ENCODE measurements around the gene ROGDI. TPM values are rescaled to one million over a fixed set of nuclear protein-coding genes. Genes with fewer than 3 reads are reported as not detected.
"Not testable (repeated sequence)": the region's sequence is repeated elsewhere in the genome, so short reads cannot be mapped to it uniquely, and the experiment has no call there.

The ROGDI gene
- total RNA-seq, 1 experiment from 2014 or later: 2.9 TPM

DNA sequence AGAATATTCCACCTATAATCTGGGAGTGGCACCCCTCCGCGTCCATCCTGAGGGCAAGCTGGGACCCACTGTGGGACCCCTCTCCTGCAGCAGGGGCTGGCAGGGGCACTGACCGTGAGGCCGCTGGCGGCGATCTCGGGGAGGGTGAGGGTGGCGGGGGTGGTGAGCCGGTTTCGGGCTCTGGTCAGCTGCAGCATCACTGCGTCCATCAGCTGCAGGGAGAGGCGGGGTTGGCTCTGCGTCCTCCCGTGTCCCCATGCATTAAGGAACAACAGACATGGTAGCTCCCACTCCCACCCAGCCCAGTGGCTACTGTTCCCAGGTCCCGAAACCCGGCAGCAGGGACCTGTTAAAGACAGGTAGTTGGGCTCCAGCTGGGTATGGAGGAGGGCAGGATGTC, 4.0 kb downstream of the ROGDI start:
- no peak for DNase-seq (ENCODE audit: low read depth, low spot score)
- in situ Hi-C loops (cut with HindIII; ENCODE audit: low pct_unique_long_range_greater_than_20kb, low sequenced_read_pairs): no loop called here

DNA sequence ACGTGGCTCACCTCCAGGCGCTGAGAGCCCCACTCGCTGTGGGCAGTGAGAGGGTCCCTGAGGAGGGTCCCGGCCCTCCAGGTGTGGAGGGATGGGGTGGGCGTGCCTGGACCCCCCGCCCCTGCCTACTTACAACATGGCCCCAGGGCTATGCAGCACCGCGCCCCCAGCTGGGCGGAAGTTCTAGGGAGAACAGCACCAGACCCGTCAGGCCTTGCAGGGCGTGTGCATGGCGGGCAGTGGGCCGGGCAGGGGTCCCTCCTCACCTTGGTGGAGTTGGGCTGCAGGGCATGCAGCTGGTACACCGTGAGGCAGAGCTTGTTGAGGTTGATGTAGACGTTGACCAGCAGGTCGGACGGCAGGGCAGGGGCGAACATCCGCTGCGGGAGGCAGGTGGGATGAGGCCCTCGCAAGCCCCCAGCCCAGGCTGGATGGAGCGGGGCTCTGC, 4.6 kb downstream of the ROGDI start:
- in situ Hi-C loops (cut with HindIII; ENCODE audit: low pct_unique_long_range_greater_than_20kb, low sequenced_read_pairs): no loop called here
- no peak for DNase-seq (ENCODE audit: low read depth, low spot score)

DNA sequence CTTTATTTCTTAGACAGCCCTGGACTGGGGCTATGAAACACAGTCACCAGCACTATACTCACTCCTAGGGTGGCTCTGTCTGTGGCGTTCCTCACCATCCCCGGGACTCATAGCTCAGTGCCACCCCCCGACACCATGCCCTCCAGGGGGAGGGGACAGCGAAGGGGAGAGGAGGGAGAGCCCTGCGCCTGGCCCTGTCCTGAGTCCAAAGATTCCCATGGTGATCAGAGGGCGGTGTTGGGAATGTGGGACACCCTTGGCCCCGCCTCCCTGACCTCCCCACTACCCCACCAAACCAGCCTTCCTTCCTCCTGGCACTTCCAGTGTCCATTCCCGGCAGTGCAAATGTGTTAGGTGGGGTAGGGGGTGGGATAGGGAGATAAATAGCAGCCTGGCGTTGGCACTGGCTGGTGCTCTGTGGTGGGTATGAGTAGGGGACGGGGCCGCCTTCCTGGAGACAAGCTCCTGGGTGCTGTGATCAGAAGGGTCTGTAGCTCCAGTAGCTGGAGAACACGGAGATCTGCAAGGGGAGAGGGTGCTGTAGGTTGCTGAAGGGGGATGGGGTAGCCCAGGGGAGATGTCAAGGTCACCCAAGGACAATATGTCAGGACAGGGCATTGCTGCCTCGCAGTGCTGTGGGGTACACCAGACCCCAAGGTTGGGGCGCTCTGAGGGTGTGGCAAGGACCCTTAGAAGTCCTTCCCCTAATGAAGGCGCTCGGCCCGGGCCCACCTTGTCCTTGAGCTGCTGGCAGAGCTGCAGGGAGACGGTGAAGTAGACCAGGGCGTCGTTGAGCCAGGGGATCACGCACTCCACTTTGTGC, 5.2 kb downstream of the ROGDI start:
- DNase-seq (ENCODE audit: low read depth, low spot score): no peak
- in situ Hi-C loops (cut with HindIII; ENCODE audit: low pct_unique_long_range_greater_than_20kb, low sequenced_read_pairs): no loop called here

DNA sequence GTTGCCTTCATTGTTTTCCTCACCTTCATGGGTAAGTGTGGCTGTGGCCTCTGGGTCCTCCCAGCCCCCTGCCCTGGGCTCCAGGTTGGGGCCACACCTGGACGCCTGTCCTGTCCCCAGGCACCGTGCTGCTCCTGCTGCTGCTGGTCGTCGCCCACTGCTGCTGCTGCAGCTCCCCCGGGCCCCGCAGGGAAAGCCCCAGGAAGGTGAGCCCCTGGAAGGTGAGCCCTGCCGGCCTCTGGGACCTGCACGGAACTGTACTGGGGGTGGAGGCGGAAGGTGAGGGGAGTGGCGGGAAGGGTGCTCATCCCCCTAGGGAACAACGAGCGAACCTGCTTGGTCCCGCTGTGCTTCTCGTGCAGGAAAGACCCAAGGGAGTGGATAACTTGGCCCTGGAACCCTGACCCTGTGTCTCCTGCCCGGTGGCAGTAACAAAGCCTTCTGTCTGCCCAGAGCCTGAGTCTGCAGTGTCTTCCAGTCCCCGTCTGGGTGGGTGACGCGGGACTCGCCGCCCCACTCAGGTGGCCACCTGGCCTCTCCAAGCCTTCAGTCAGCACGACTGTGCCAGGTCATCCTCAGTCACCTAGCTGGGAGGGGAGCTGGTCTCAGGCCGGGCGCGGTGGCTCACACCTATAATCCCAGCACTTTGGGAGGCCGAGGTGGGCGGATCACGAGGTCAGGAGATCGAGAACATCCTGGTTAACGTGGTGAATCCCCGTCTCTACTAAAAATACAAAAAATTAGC, 6.4 kb downstream of the ROGDI start:
- in situ Hi-C loops (cut with HindIII; ENCODE audit: low pct_unique_long_range_greater_than_20kb, low sequenced_read_pairs): no loop called here
- DNase-seq (ENCODE audit: low read depth, low spot score): no peak

DNA sequence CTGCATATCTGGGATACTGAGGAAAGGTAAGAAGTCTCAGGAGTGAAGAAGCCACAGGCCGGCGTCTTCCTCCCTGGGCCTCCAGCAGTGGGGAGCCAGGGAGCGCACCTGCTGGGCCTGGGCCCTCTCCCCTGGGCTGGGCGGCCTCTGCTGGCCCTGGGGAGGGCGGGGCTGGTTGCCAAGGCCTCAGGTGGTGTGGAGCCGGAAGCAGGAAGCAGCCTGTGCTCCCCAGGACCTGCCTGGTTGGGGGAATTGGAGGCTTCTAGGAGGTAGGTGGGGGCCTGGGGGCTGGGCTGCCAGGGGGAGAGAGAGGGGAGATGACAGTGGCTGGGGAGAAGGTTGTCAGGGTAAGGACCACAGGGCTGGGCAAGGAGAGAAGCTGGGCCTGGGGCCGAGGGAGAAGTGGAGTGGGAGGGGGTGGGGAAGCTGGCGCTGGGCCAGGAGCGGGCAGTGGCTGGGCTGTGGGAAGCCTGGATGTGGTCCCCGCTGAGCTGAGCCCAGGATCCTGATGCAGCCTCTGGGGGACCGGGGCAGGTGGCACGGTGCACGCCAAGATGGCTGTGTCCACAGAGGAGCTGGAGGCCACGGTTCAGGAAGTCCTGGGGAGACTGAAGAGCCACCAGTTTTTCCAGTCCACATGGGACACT, 7.1 kb downstream of the ROGDI start, which contains the start of gene SMIM22:
Gene SMIM22, plus strand, starts transcription at position 189 of the 647 bp plus-strand sequence. Its CDS starts 366 bp downstream, at position 555.
- no peak for DNase-seq (ENCODE audit: low read depth, low spot score)
- in situ Hi-C loops (cut with HindIII; ENCODE audit: low pct_unique_long_range_greater_than_20kb, low sequenced_read_pairs): no loop called here

DNA sequence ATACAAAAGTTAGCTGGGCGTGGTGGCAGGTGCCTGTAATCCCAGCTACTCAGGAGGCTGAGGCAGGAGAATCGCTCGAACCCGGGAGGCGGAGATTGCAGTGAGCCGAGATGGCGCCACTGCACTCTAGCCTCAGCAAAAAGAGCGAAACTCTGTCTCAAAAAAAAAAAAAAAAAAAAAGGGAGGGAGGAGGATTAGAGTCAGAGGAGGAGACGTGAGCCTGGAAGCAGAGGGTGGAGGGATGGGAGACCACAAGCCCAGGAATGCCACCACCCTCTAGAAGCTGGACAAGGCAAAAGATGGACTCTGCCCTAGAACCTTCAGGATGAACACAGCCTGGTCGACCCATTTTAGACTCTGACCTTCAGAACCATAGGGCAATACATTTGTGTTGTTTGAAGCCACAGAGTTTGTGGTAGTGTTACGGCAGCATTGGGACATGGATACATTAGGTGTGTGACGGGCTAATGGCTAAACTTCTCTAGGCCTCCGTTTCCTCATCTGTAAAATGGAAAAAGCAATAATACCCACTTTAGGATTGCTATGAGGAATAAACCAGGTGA, 9.4 kb downstream of the ROGDI start:
- in situ Hi-C loops (cut with HindIII; ENCODE audit: low pct_unique_long_range_greater_than_20kb, low sequenced_read_pairs): no loop called here
- DNase-seq (ENCODE audit: low read depth, low spot score): no peak

DNA sequence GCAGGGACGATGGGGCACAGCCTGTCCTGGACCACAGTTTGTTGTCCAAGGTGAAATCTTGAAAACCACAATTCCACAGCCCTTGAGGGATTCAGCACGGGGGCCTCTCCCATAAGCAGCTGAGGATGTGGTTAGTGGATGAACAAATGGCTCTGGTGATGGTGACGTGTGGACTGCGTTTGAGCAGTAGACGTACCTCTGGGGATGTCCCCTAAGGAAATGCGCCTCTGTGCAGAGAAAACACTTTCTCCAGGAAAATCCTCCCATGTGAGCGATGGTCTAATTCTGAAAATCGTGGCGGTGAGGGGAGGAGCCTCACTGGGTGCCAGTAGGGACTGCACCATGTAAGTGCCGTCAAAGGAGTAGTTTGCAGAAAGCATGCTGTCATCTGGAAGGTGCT, 11.6 kb downstream of the ROGDI start:
- in situ Hi-C loops (cut with HindIII; ENCODE audit: low pct_unique_long_range_greater_than_20kb, low sequenced_read_pairs): no loop called here
- DNase-seq (ENCODE audit: low read depth, low spot score): no peak

DNA sequence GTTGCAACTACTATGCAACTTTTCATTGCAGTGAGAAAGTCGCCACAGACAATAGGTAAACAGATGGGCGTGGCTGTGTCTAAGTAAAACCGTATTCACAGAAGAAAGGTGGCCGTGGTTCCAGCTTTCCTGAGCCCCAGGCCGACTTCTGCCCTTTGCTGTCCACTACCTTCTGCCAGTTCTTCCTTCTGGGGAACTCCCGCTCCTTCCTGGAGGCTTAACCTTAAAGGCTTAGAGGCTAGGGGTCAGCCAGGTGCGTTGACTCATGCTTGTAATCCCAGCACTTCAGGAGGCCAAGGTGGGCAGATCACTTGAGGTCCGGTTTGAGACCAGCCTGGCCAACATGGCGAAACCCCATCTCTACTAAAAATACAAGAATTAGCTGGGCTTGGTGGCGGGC, 12.2 kb downstream of the ROGDI start:
- DNase-seq (ENCODE audit: low read depth, low spot score): no peak
- in situ Hi-C loops (cut with HindIII; ENCODE audit: low pct_unique_long_range_greater_than_20kb, low sequenced_read_pairs): no loop called here

DNA sequence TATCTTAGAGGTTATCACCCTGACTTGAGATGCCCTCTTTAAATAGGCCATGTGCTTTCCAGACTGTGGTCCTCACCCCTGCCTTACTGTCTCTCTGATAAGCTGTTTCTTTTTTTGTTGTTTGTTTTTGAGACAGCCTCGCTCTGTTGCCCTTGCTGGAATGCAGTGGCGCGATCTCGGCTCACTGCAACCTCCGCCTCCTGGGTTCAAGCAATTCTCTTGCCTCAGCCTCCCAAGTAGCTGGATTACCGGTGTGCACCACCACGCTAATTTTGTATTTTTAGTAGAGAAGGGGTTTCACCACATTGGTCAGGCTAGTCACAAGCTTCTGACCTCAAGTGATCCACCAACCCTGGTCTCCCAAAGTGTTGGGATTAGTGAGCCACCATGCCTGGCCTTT, 13.5 kb downstream of the ROGDI start:
- DNase-seq (ENCODE audit: low read depth, low spot score): no peak
- in situ Hi-C loops (cut with HindIII; ENCODE audit: low pct_unique_long_range_greater_than_20kb, low sequenced_read_pairs): no loop called here

DNA sequence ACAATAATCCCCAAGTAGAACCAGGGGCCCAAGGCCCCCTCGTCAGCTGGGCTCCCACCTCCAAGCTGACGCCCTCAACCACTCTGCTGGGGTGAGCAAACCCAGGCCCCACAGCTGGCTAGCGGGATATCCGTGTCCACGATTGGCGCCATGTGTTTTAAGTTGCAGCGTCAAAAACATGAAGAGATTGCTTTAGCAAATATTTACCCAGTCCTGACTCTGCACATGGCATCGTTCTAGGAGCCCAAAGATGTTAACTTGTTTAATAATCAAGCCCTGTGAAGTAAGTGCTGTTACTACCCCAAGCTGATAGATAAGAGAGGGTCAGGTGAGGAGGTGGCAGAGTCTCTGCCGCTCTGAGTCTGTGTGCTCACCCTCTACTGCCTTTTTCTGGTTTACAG, 13.9 kb downstream of the ROGDI start:
- in situ Hi-C loops (cut with HindIII; ENCODE audit: low pct_unique_long_range_greater_than_20kb, low sequenced_read_pairs): no loop called here

DNA sequence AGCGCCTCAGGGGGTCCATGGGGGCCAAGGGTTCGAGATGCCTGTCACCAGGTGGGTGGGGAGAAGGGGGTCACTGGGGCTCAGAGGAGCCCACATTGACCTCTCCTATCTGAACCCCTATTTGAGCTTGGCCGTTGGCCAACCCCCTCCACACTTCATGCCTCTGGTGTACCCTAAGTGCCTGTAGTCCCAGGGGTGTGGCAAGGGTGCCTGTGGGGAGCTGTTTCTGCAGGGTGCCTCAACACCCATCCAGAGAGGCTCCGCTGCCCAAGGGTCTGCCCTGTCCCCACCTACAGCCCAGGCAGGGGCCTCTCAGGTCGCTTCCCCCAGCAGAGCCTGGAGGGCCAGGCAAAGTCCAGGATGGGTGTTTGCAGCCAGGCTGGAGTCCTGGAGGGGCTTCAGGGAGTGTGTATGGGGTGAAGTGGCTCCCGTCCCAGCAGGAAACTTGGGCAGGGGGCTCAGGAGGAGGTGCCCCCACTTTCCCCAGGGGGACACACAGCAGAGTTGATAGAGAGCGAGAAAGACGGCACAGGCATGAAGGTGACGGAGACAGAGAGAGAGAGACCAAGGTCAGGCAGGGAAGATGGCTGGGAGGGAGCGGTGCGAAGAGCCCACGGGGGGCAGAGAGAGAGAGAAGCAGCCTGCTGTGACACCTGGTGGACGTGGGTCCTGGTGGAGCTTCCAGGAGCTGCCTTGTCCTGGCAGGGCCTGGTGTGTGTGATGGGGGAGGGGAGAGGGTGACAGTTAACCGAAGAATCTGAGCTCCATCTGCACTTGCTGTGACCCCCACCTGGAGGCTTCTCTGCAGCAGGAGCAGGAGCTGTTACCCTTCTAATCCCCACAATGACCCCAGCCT, 14.6 kb downstream of the ROGDI start, which contains the start of gene SEPTIN12:
Gene SEPTIN12, minus strand, starts transcription at position 719 of the 856 bp plus-strand sequence. Its CDS starts 700 bp downstream, at position 19.
- no peak for DNase-seq (ENCODE audit: low read depth, low spot score)
- in situ Hi-C loops (cut with HindIII; ENCODE audit: low pct_unique_long_range_greater_than_20kb, low sequenced_read_pairs): no loop called here

More for the DNA sequence above, 13.9 kb downstream of the ROGDI start:
- no peak for DNase-seq (ENCODE audit: low read depth, low spot score)

DNA sequence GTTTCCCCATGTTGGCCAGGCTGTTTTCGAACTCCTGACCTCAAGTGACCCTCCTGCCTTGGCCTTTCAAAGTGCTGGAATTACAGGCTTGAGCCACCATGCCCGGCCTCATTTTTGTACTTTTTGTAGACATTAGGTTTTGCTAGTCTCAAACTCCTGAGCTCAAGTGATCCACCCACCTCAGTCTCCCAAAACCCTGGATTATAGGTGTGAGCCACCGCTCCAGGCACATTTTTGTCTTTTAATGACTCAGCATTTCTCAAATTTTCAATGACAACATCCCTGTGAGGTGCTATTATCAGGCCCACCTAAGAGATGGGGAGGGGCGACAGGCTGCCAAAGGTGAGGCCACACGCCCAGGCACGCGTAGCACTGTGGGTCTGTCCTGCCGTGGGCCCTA, 15.4 kb downstream of the ROGDI start:
- DNase-seq (ENCODE audit: low read depth, low spot score): no peak
- in situ Hi-C loops (cut with HindIII; ENCODE audit: low pct_unique_long_range_greater_than_20kb, low sequenced_read_pairs): no loop called here

DNA sequence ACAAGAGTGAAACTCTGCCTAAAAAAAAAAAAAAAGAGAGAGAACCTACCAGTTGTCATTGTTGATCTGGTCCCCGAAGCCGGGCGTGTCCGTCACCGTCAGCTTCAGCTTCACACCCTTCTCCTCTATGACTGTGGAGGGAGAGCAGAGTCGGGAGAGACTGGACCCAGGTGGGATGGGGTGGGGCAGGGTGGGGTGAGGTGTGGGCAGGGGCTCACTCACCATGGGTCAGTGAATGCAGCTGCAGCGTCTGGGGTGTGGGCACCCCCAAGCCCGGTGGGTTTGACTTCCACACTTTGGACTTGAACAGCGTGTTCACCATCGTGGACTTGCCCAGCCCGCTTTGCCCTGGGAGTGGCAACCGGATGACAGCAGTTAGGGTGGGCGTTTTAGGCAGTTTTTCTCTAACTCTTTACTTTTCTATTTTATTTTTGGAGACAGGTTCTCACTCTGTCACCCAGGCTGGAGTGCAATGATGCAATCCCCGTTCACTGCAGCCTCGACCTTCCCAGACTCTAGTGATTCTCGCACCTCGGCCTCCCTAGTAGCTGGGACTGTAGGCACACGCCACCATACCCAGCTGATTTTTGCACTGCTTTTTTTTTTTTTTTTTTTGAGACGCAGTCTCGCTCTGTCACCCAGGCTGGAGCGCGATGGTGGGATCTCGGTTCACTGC, 16.5 kb downstream of the ROGDI start:
- in situ Hi-C loops (cut with HindIII; ENCODE audit: low pct_unique_long_range_greater_than_20kb, low sequenced_read_pairs): no loop called here
- DNase-seq (ENCODE audit: low read depth, low spot score): no peak

DNA sequence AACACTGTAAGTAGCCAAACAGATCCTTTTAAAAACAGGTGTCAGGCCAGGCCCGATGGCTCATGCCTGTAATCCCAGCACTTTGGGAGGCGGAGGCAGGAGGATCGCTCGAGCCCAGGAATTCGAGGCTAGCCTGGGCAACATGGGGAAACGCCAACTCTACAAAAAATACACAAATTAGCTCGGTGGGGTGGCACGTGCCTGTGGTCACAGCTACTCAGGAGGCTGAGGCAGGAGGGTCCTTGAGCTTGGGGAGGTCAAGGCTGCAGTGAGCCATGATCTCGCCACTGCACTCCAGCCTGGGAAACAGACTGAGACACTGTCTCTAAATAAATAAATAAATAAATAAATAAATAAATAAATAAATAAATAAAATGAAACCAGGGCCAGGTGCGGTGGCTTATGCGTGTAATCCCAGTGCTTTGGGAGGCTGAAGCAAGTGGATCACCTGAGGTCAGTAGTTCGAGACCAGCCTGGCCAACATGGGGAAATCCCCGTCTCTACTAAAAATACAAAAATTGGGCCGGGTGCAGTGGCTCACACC, 17.9 kb downstream of the ROGDI start:
- in situ Hi-C loops (cut with HindIII; ENCODE audit: low pct_unique_long_range_greater_than_20kb, low sequenced_read_pairs); DNase-seq (ENCODE audit: low read depth, low spot score): not testable (repeated sequence)

DNA sequence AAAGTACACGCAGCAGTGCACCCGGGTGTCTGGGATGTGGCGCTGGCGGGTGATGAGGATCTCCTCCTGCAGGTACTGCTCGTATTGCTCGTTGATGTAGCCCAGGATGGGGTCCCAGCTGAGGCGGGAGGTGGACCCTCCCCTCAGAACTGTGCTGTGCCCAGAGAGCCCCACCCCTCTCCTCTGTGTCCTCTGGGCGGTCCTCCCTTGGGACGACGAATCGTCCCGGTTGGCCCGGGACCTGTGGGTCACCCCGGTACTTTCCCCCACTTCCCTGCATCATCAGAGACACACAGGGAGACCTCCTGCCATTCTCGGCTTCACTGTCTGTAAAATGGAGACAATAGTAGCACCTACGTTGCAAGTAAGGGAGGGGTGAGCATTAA, 18.5 kb downstream of the ROGDI start:
- DNase-seq (ENCODE audit: low read depth, low spot score): no peak
- in situ Hi-C loops (cut with HindIII; ENCODE audit: low pct_unique_long_range_greater_than_20kb, low sequenced_read_pairs): no loop called here

DNA sequence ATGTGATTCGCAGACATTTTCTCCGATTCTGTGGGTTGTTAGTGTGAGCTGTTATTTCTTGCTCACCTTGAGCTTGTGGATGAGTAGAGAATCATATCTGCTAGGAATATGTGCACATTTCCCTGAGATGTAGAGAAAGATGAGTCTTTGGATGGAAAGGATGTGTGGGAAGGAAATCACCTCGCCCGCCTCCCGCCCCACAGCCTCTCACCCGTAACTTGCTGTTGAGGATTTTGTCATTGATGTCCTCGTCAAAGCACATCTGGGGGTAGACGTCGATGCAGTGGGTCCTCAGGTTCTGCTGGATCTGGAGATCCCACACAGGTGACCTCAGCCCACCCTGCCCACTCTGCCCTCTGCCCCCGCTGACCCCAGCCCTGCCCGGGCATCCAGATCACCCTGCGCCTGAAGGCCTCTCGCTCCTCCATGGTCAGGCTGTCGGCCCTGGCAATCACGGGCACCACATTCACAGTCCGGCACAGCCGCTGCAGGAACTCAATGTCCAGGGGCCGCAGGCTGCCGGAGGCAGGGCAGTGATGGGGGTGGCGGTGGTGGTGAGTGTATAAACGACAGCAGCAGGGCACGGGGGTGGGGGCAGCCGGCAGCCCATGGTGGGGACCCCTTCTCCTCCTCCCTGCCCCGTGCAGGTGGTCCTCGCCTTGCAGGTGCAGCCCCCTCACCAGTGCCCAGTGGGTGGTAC, 19.0 kb downstream of the ROGDI start:
- in situ Hi-C loops (cut with HindIII; ENCODE audit: low pct_unique_long_range_greater_than_20kb, low sequenced_read_pairs): no loop called here
- no peak for DNase-seq (ENCODE audit: low read depth, low spot score)

All from SK-MEL-5 (cell line).